ENCODE results near the gene CGNL1. TPM values are rescaled to one million over a fixed set of nuclear protein-coding genes. Genes with fewer than 3 reads are reported as not detected.

Gene CGNL1
- total RNA-seq, 1 donor from 2014 or later: 3.5 TPM

- no peaks in the 10 kb centered on the region for H3K36me3 ChIP-seq
- H3K27me3 ChIP-seq: no peaks in the 10 kb centered on the region
- intact Hi-C loops (cut with DNase I): loop anchor here (5.0 kb wide), 2 partner anchors 43 to 58 kb away; no protein-coding TSS in a partner anchor
- H3K4me3 ChIP-seq: no peak overlapping the region
- H3K9me3 ChIP-seq: no peaks in the 10 kb centered on the region
- no peak for DNase-seq (ENCODE audit: low spot score in 2 of 2)
- TF ChIP-seq CTCF (IDR thresholded peaks at IDR 0.05): no peak
- no peak overlapping the region for H3K27ac ChIP-seq
- peaks cover 0 to 9% of the 10 kb centered on the region in 2 donors for H3K4me1 ChIP-seq
These were observed 3.2 kb downstream of the CGNL1 start for GRCh38 chr15:57379487-57379886.

- Histone ChIP-seq H3K9me3 (no peaks in the 10 kb centered on the region), H3K27ac (no peak overlapping the region), H3K27me3 (no peaks in the 10 kb centered on the region), H3K4me1 (peaks cover 0 to 9% of the 10 kb centered on the region in 2 donors), H3K4me3 (no peak overlapping the region), H3K36me3 (no peaks in the 10 kb centered on the region)
- no peak for DNase-seq (ENCODE audit: low spot score in 2 of 2)
- intact Hi-C loops (cut with DNase I): no loop called here
- no peak for TF ChIP-seq CTCF (IDR thresholded peaks at IDR 0.05)
These were observed 4.5 kb downstream of the CGNL1 start for GRCh38 chr15:57380854-57381253.

GRCh38 chr15:57382215-57382614, 5.9 kb downstream of the CGNL1 start:
- H3K36me3 ChIP-seq: no peaks in the 10 kb centered on the region
- DNase-seq (ENCODE audit: low spot score in 2 of 2): no peak
- H3K27ac ChIP-seq: peak overlapping the region in 1 of 2 donors; percentile 8
- H3K9me3 ChIP-seq: no peaks in the 10 kb centered on the region
- no peak overlapping the region for H3K4me3 ChIP-seq
- intact Hi-C loops (cut with DNase I): no loop called here
- H3K27me3 ChIP-seq: no peaks in the 10 kb centered on the region
- H3K4me1 ChIP-seq: peaks cover 0 to 13% of the 10 kb centered on the region in 2 donors
- TF ChIP-seq CTCF (IDR thresholded peaks at IDR 0.05): no peak

- Histone ChIP-seq H3K4me1 (peaks cover under 1 to 20% of the 10 kb centered on the region in 2 donors), H3K27ac (peak overlapping the region in 1 of 2 donors; percentile 23), H3K36me3 (no peaks in the 10 kb centered on the region), H3K9me3 (no peaks in the 10 kb centered on the region), H3K27me3 (no peaks in the 10 kb centered on the region), H3K4me3 (no peak overlapping the region)
- intact Hi-C loops (cut with DNase I): no loop called here
- TF ChIP-seq CTCF (IDR thresholded peaks at IDR 0.05): no peak
- DNase-seq (ENCODE audit: low spot score in 2 of 2): no peak
These were observed 6.7 kb downstream of the CGNL1 start for GRCh38 chr15:57382969-57383368.

- TF ChIP-seq CTCF (IDR thresholded peaks at IDR 0.05): no peak
- H3K4me3 ChIP-seq: no peak overlapping the region
- peaks cover 4 to 23% of the 10 kb centered on the region in 2 donors for H3K4me1 ChIP-seq
- peak overlapping the region; percentile 48 to 69 for H3K27ac ChIP-seq
- H3K9me3 ChIP-seq: no peaks in the 10 kb centered on the region
- no peaks in the 10 kb centered on the region for H3K27me3 ChIP-seq
- H3K36me3 ChIP-seq: no peaks in the 10 kb centered on the region
- peak in 1 of 2 donors; percentile 71 for DNase-seq (ENCODE audit: low spot score in 2 of 2)
- intact Hi-C loops (cut with DNase I): no loop called here
These were observed 7.7 kb downstream of the CGNL1 start for GRCh38 chr15:57384024-57384423.

- H3K4me1 ChIP-seq: peaks cover 4 to 25% of the 10 kb centered on the region in 2 donors
These were observed 8.5 kb downstream of the CGNL1 start for GRCh38 chr15:57384816-57385215.

More at GRCh38 chr15:57384816-57385215, 8.5 kb downstream of the CGNL1 start:
- H3K27ac ChIP-seq: peak overlapping the region in 1 of 2 donors; percentile 8
- H3K9me3 ChIP-seq: no peaks in the 10 kb centered on the region
- H3K4me3 ChIP-seq: no peak overlapping the region
- no peak for DNase-seq (ENCODE audit: low spot score in 2 of 2)
- no peaks in the 10 kb centered on the region for H3K27me3 ChIP-seq
- intact Hi-C loops (cut with DNase I): no loop called here
- H3K36me3 ChIP-seq: no peaks in the 10 kb centered on the region
- TF ChIP-seq CTCF (IDR thresholded peaks at IDR 0.05): no peak
